CD4-positive, alpha-beta T cell treated with Interleukin-15 for 1 hour (primary cell): ENCODE results near the gene TMUB1.

Source experiments
- DNase-seq: peaks from one replicate; pipeline ENCODE4 v3.0.0-alpha.2; 2020

The TMUB1 gene, protein sequence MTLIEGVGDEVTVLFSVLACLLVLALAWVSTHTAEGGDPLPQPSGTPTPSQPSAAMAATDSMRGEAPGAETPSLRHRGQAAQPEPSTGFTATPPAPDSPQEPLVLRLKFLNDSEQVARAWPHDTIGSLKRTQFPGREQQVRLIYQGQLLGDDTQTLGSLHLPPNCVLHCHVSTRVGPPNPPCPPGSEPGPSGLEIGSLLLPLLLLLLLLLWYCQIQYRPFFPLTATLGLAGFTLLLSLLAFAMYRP

DNA sequence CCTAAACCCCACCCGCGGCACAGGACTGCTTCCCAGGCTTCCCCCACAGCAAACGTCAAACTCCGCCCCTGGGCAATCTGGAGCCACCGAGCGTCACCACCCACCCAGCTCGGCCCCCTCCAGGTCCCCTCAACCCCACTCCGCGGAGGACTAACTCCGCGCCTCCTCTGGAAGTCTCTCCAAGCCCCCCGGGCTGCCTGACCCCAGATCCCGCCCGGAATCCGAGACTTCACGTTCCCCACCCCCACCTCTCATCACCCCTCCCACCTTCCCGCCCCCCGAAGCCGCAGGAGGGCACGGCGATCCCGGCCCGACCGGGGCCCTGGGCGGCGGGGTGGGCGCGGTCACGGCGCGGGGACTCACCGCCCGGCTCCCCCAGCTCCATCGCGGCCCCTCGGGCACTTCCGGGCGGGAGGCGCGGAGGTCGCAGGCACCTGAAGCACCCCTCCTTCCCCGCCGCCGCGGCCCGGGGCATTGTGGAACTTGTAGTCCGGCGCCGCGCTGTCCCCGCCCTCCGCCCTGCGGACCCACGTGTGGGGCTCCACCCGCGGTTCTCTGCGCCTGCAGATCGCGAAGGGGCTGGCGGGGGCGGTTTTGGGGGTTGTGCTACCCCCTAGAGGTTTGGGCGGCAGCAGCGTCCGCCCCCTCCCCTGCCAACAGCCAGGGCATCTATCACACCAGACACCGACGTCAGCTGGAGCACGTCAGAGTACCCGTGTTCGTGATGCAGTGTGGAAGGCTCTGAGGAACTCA is at the start of gene TMUB1:
Gene TMUB1, minus strand, starts transcription at position 423 of the 753 bp plus-strand sequence. CDS start 930 bp downstream, outside the sequence.
- DNase-seq: peak; percentile 90

DNA sequence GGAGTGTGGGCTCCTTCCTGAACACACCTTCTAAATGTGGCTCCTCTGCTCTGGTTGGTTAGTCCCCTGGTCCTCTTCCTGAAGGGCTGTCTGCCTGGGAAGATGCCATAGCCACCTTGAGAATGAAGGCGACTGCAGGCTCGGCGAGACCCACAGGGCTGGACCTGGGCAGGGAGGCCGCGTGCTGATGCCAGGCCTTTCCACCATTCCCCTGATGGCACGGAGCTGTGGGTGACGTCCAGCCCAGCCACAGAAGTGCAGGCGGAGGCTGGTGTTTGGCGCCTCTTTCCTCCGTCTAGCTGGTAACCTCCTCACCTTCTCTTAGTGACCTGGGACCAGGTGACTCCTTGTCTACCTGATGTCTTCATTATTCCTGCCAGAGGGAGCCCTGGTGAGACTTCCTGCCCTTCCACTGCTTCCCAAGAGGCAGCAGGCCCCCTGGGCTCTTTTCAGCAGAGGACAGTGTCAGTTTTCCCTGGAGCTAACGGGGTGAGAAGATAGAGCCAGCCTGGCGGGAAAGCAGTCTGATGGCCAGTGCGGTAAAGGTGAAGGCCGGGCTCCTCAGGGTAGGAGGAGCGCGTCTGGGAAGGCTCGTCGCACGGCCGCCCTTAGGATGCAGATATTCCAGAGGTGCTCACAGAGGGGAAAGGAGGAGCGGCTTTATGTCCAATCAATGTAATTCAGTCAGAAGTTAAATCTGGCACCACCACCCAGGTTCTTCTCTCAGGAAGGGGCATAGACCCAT is 49.3 kb upstream of the TMUB1 start:
- no peak for DNase-seq

DNA sequence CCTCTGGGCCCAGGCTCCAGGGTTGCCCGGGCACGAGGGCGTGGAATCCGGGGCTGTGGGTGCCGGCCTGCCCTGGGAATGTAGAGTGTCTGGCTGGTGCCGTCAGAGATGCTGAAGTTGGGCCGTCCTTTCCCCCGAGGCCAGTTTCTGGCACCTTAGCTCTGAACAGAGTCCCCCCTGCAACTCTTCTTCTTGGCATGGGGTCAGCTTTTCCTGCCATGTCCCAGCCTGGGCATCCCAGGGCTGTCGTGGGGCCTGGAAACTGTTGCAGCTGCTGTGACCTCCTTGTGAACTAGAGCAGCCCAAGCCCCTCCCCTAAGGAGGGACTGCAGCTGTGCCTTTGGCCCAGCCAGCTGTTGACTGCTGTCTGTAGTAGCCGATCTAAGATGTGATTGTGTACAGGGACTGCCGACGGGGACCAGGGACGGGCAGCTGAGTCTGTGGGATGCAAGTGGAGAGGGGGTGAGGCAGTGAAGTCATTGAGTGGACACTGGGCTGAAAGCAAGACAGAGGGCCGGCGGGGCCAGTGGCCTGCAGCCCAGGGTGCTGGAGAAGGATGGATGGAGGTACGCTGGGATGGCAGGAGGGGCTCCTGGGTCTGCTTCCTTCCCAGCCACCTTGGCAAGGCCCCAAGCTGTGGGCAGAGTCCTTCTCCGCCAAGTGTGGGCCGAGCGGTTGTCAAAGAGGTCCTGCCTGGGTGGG is 48.5 kb upstream of the TMUB1 start:
- no peak for DNase-seq

DNA sequence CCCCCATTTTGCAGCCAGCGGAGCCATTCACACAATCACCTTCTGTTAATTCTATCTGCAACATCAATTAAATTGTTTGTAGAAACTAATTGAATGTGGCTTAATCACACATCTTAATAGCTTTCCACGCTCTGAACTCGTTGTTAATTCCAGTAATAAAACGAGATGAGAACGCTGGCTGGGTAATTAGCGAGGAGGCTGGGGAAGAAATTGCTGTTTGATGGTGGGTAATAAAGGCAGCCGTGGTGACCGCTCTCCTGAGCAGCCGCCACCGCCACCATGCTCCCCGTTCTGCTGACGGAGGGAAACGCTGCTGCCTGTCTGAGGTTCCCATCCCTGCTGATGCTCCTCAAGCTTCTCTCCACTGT is 47.9 kb upstream of the TMUB1 start:
- no peak for DNase-seq

DNA sequence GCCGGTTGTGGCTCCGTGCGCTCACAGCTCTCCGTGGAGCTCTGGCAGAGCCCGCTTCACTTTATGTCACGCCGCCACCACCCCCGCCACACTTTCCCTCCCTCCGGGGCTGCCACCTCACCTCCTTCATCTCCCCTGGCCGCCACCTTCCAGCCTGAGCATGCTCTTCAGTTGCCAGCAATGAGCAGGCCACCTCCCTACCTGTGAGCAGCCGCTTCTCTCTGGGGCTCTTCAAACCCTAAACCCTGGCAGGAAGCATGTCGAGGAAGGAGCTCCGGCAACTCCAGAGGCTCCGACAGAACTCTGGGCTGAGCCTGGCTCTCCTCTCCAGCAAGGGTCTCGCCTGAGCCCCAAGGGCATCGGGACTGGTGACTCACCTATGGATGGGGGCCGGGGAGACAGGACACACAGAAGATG is 47.5 kb upstream of the TMUB1 start:
- no peak for DNase-seq

DNA sequence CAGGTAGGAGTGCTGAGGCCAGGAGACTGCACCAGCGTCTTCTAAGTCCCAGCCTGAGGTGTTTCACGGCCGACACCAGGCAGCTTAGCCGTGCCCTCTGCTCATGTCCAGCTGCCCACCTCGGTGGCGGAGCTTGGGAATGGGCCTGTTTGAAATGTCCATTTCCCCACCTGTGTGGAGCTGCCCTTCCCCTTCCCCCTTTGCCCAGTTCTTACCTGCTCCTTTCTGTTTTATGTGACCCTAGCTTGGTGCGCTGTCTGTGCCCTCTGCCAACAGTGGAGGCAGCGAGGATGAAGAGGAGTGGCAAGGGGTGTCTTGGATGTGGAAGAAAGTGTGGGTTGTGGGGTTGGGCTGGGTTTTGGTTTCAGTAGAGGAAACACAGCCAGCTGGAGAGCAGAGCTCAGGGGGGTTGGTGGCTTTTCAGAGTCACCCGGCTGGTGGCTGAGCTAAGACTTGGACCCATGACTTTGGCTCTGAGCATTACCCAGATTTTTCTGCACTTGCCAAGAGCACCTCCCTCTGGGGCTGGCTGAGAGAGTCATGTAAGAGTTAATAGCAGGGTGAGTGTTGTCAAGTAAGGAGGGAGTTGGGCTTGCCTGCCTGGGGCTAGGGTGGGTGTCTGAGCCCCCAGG is 46.8 kb upstream of the TMUB1 start:
- no peak for DNase-seq

DNA sequence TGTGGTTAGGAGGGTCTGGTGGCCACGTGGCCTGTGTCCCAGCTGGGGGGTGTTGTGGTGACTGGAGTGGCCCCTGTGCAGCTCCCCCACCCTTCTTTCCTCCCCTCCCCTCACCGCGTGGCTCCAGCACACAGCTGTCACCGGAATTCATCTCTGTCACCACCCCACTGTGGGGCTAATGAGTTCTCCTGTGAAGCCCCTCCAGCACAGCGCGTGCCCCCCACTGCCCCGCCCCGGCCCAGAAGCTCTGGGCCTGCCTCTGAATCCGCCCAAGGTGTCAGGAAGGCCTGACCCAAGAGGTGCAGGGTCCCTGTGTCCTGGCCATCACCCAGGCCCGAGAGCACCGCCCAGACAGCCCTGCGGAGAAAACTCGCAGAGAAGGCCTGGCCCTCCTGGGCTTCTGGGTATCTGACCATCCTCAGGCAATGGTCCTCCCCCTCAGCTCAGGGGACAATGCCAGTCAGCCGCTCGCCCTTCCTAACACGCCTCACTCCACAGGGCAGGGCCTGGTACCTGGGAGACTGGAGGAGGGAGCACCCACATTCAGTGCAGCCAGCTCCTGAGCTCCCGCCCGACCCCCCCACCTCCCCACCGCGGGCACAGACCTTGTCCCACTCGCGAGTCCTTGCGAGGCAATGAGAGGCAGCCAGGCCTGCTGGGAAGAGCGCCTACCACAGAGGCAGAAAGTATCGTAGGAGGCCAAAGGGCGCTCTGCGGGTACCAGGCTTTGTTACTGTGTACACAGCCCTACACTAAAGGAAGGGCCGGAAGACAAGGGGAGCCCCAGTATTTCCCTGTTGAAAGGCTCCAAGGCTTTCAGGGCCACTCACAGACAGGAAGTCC is 46.0 kb upstream of the TMUB1 start:
- DNase-seq: no peak

DNA sequence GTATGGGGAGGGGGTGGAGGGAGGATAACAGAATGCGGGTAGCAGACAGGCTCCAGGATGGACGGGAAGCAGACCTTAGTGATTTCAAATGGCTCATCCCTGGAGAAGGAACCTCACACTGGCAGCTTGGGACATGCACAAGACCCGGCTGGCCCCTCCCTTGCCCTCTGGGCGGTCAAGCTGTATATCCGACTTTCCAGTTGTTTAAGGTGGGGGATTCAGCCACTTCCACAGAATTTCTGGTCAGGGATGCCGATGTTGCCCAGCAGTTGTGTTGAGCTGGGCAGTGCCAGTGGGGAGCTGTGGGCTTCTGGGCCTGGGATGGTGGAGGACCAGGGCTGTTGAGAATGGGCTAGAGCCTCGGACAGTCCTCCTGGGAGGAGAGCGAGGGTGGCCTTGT is 45.4 kb upstream of the TMUB1 start:
- no peak for DNase-seq

DNA sequence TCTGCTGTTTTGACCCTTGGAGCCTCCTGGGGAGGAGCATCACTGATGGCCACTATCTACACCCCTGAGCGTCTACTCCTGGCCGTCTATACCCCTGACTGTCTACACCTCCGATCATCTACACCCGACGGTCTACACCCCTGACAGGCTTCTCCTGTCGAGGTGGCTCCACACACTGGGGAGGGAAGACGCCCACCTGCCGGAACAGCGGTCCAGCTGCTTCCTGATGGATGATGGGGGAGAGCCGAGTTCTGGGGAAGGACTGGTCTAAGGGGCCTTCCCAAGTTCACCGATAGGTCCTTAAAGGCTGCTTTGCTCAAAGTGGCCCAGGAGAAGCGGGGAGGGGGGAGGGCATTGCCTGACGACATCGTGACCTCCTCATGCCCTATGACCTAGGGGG is 44.9 kb upstream of the TMUB1 start:
- DNase-seq: no peak

DNA sequence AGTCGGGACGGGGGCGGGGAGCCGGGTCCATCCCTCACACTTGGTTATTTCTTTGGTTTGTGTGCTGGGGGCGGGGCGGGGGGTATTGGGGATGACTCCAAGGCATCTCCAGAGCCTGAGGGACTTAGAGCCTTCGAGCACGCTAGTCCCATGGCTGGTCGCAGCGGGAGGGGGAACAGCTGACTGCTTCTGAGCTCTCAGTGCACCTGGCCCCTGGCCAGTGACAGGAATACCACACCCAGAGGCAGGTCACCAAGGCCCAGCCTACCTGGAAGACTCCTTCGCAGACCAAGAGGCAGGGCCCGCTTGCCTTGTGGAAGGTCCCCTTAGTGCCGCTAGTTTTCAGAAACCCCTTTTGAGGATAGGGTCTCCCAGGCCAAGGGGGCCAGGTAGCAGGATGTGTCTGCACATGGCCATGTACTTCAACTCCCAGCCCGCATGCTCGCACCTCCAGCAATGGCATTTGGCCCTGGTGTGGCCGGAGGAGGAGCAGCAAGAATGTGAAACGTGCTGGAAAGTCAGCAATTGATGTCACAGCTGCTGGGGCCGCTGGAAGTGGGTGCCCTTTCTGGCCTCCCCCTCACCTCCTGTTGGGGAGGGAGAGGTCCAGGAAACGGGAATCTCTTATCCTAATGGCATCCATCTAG is 43.3 kb upstream of the TMUB1 start:
- no peak for DNase-seq

DNA sequence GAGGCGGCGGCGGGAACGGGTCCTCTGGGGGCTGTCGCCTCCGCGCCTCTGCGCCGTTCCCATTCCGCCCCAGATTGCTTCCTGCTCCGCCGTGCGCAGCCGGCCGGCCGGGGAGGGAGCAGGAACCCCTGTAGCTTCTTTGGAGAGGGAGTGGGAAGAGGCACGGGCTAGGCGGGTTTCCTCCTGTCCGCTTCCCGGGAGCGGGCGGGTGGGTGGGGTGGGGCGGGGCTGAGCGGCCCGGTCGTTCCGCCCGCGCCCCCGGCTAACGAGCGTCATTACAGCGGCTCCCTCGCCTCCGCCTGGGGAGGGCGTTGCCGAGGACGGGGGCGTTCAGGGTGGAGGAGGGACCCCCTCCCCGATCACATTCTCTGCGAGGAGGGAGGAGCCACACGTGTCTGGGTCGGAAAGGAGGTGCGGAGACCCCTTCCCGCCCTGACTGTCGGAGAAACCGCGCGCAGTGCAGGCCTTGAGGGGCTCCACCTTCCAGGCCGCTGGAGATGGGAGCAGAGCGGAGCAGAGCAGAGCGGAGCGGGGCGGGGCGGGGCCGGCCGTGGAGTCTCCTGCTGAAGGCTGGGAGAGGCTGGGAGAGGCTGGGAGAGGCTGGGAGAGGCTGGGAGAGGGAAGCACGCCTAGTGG is 42.7 kb upstream of the TMUB1 start:
- DNase-seq: no peak

DNA sequence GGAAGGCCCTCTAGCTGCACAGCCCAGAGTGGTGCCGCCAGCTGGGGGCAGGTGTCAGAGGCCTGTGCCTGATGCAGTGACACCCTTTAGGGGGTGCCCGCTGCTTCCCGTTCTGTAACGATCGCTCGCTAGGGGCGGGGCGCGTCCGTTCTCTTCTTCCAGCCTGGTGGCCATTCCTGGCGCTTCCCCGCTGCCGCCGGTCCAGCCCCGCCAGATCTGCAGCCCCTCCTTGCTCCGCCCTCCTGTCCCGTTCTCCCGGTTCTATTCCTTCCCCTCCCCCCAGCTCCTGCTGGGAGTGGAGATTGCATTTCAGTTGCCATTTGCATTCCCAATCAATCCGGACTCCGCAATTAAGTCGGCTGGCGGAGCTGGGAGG is 42.2 kb upstream of the TMUB1 start:
- no peak for DNase-seq

DNA sequence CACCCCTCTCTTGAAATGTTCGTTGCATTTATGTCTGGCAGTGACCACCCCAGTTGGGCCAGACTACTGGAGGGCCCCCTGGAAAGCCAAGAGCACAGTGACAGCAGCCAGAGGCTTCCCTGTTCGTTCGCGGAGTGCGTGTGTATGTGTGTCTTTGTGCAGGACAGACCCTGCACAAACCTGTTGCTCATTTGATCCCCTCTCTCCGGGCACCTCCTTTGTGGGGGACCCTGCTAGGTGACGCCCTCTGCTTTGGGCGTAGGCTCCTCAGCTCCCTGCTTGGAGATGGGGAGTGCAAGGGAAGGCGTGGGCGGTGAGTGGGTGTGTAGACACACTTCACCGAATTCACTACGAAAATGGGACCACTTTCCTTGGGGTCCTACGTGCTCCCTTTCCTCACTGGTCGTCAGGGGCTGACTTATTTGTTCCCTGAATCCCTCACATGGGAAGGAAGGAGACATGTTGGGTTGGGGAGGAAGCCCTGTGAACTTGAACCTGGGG is 41.7 kb upstream of the TMUB1 start:
- no peak for DNase-seq

DNA sequence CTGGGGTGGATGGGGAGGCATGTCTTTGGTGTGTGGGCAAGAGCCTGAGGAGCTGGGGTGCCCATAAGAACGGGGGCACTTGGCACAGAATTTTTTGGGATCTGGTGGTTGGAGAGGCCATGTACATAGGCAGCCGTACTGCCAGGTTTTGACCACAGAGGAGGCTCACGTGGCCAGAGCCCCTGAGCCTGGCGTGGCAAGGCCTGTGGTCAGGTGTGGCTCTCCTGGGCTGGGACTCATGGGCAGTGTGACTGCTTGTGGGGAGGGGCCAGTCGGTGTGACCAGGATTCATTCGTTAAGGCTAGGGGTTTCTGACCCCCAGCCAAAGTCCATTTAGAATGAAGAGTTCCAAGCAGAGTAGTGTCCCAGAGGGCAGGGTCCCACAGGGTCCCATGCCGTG is 41.2 kb upstream of the TMUB1 start:
- no peak for DNase-seq

DNA sequence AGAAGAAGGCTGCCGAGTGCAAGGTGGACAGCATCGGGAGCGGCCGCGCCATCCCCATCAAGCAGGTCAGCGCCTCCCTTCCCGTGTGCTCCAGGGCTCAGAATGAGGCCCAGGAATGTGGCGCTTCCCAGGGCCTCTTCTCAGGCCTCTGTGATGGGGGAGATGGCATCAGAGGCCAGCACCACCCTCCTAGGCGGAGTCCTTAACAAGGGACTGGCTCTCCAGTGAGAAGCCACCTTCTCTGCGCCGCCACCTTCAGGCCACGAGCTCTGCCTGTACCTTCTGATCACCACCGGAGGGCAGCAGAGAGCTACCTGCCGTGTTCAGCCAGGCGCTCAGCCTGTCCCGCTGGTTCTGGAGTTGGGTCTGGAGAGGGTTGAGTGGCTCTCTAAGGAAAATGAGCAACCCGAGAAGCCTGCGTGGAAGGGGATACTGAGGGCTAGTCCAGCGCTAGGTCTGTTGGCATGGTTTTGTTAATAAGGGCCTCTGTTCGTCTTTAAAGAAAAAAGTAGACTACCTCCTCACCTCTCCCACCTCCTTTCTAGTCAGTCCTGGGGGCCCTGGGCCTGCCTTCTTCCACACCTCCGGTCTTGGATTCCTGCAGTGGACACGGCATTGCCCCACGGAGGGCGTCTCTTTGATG is 40.6 kb upstream of the TMUB1 start:
- DNase-seq: peak; percentile 79

DNA sequence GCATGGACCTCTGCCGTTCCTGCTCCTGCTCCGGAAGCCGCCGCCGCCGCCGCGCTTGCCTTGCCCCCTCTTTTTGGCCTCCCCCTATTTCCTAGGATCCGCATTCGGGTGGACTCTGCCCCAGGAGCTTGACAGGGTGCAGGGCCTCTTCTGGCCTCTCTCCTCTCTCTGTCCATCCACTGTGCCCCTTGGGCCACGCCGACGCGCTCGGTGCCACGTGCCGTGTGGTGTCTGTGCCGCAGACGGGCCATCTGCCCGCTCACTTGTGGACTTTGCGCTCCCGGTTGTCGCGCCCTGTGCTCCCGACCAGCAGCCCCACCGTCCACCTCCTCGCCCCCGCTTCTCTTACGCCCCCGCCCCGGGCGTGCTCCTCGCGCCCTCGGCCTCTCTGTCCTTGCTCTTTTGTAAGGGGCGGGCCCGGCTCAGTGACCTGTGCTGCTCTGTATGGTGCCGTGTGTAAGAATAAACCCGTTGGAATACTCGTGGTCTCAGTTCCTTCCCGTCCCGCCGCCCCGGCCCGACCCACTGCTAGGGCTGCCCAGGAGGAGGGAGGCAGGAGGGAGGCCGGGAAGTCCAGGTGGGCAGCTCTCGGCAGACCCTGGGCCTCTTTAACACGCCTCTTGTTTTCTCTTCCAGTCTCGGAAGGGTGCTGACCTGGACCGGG is 40.0 kb upstream of the TMUB1 start:
- DNase-seq: no peak

DNA sequence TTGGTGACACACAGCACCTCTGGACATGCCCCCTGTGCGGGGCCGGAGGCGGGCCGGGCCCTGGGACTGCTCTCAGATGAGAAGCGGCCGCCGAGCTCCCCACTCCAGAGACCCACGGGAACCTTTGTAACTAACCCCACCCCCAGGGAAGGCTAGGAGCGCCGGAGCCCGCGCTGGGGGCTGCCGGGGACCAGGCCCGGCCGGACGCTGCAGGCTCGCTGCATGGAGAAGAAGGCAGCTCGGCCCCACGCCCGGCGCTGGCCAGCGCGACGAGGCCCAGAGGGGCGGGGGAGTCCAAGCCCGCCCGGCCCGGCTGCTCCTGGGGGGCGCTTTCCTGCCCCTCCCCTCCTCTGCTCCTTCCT is 39.5 kb upstream of the TMUB1 start:
- no peak for DNase-seq

DNA sequence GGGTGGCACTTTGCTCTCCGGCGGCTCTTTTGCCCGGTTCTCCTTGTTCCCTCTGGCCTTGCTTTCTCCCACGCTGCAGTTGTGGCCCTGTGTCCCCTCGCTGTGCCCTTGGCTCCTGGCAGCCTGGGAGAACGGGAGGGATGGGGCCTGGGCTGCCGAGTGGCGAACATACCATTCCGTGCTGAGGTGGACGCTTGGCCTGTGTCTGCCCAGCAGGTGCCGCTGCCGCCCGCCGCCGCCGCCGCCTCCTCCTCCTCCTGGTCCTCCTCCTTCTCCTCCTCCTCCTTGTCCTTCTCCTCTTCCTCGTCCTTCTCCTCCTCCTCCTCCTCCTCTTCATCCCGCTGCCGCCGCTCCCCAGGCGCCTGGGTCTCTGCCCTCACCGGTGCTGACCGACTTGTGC is 39.0 kb upstream of the TMUB1 start:
- no peak for DNase-seq

DNA sequence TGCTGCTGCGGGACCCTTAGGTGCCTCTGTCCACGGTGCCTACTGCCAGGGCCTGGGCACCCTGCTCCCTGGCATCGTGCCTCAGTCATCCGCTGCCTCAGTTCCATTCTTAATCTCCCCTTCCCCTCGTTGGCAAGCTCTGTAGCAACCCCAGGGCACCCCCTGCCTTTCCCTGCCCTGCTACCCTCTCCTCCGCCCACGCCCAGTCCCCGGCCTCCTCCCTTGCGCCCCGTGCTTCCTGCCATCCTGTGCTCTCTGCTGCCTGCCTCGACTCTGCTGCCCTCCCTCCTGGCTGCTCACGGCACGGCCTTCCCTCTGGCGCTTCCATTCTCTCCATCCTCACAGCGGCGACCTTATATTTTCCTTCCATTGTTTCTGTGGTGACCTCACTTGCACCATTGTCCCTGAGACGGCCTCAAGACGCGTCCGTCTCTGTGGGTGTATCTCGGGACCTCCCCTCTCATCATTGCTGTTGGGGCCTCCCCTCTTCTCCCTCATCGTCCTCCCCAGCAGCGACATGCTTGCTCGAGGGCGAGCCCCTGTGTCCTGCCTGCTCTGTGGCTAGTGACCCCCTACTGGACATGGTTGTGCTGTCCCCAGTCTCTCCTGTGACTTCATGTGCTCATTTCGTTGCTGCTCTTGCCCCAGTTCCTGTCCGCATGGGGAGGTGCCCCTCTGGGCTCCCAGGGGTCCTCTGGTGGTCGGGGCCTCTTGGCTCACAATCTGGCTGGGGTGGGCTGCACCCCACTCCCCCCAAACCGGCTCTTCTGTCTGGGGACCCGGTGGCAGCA is 38.3 kb upstream of the TMUB1 start:
- DNase-seq: no peak
